Measurements from ENCODE around the gene PEG3.

The PEG3 gene

GRCh38 chr19:56838909-56839651, 1.4 kb downstream of the PEG3 start:
- peak; percentile 89 for DNase-seq

- peak; percentile 60 for DNase-seq
Measured at GRCh38 chr19:56838024-56838908, 2.3 kb downstream of the PEG3 start.

GRCh38 chr19:56837492-56838023, 3.0 kb downstream of the PEG3 start:
- peak; percentile 26 for DNase-seq

GRCh38 chr19:56837004-56837403, 3.5 kb downstream of the PEG3 start:
- no peak for DNase-seq

- DNase-seq: no peak
Measured at GRCh38 chr19:56836059-56836458, 4.5 kb downstream of the PEG3 start.

- no peak for DNase-seq
Measured at GRCh38 chr19:56835401-56835800, 5.1 kb downstream of the PEG3 start.

GRCh38 chr19:56834564-56835375, 5.8 kb downstream of the PEG3 start:
- DNase-seq: no peak

GRCh38 chr19:56832352-56832928, 8.1 kb downstream of the PEG3 start:
- DNase-seq: no peak

GRCh38 chr19:56831255-56831654, 9.3 kb downstream of the PEG3 start:
- DNase-seq: no peak

GRCh38 chr19:56829596-56829995, 10.9 kb downstream of the PEG3 start:
- DNase-seq: no peak

GRCh38 chr19:56827708-56828107, 12.8 kb downstream of the PEG3 start:
- no peak for DNase-seq

- no peak for DNase-seq
Measured at GRCh38 chr19:56823956-56824355, 16.6 kb downstream of the PEG3 start.

- no peak for DNase-seq
Measured at GRCh38 chr19:56823417-56823816, 17.1 kb downstream of the PEG3 start.

- DNase-seq: no peak
Measured at GRCh38 chr19:56822755-56823154, 17.8 kb downstream of the PEG3 start.

GRCh38 chr19:56821675-56822074, 18.9 kb downstream of the PEG3 start:
- no peak for DNase-seq

- DNase-seq: no peak
Measured at GRCh38 chr19:56821209-56821608, 19.3 kb downstream of the PEG3 start.

- DNase-seq: no peak
Measured at GRCh38 chr19:56819166-56819565, 21.4 kb downstream of the PEG3 start.

- no peak for DNase-seq
Measured at GRCh38 chr19:56814656-56815055, 25.9 kb downstream of the PEG3 start.

- DNase-seq: no peak
Measured at GRCh38 chr19:56813531-56813930, 27.0 kb downstream of the PEG3 start.

- DNase-seq: no peak
Measured at GRCh38 chr19:56811480-56811879, 29.0 kb downstream of the PEG3 start.

GRCh38 chr19:56810260-56810659, 30.3 kb downstream of the PEG3 start:
- no peak for DNase-seq

GRCh38 chr19:56808717-56809392, 31.7 kb downstream of the PEG3 start:
- DNase-seq: no peak
